Rectal smooth muscle tissue (tissue), 1 donor: ENCODE measurements around the gene GNG14.
A peak's percentile ranks its signal among the peaks of the same experiment; 100 is the strongest.
"Not testable (repeated sequence)": the region's sequence is repeated elsewhere in the genome, so short reads cannot be mapped to it uniquely, and the experiment has no call there.

Source experiments
- H3K27ac ChIP-seq: one replicate; pipeline ENCODE4 v1.7.0; 2013; ENCODE audit warnings: low read depth, low read length, inconsistent platforms
- H3K27me3 ChIP-seq: one replicate; pipeline ENCODE4 v1.7.0; 2013; ENCODE audit warnings: low read length; ENCODE audit not compliant: control insufficient read depth, insufficient read depth
- H3K36me3 ChIP-seq: one replicate; pipeline ENCODE4 v1.7.0; 2013; ENCODE audit warnings: low read length; ENCODE audit not compliant: control insufficient read depth, insufficient read depth
- H3K4me1 ChIP-seq: one replicate; pipeline ENCODE4 v1.7.0; 2013; ENCODE audit warnings: low read length; ENCODE audit not compliant: control insufficient read depth, insufficient read depth
- H3K4me3 ChIP-seq: one replicate; pipeline ENCODE4 v1.7.0; 2013; ENCODE audit warnings: low read length
- H3K9ac ChIP-seq: one replicate; pipeline ENCODE4 v1.7.0; 2013; ENCODE audit warnings: low read length

The GNG14 gene

DNA sequence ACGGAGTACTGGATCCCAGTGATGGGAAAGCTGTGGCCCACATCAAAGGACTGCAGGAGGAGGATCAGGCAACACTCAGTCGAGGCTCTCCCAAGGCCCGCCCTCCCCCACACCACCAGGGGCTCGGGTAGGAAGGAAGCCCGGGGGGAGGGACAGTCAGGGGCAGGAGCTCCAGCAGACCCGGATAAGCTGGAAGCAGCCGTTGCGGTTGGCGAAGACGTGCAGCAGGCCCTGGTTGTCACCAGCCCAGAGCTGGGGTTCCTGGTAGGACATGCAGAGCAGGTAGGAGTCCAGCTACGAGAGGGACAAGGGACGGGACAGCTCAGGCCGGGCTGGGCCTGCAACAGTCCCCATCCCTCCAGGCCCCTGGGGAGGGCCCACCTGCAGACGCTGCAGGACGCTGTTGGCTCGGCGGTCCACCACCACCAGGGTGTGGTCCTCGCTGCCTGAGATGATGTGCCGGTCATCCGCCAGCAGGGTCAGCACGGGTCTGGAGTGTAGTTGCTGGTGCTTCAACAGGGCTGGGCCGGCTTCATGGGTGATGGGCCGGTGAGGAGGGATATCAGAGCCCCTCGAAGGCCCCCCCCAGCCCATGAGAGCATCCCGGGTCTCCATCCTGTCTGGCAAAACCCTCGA, 1.9 kb downstream of the GNG14 start:
- Histone ChIP-seq H3K36me3 (no peaks in the 10 kb centered on the region), H3K4me1 (no peaks in the 10 kb centered on the region), H3K4me3 (no peak overlapping the region), H3K9ac (no peak overlapping the region), H3K27me3 (no peaks in the 10 kb centered on the region), H3K27ac (no peak overlapping the region)

DNA sequence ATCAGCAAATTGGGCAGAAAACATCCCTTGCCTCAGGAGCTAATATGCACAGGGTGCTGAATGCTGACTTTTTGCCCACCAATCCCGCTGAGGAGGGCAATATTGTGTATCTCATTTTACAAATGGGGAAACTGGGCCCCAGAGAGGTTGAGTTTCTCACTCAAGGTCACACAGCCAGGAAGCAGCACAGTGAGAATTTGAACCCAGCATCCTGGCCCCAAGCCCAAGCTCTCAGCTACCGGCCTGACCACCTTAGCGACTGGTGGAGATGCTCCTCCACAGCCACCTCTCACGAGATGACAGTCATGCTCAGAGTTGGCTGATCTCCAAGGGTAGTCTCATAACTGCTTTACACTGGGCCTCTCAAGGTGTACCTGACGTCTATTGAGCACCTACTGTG, 5.2 kb downstream of the GNG14 start:
- Histone ChIP-seq H3K36me3 (no peaks in the 10 kb centered on the region), H3K27ac (no peak overlapping the region), H3K9ac (no peak overlapping the region), H3K4me3 (no peak overlapping the region), H3K27me3 (no peaks in the 10 kb centered on the region), H3K4me1 (peaks cover 6% of the 10 kb centered on the region)

DNA sequence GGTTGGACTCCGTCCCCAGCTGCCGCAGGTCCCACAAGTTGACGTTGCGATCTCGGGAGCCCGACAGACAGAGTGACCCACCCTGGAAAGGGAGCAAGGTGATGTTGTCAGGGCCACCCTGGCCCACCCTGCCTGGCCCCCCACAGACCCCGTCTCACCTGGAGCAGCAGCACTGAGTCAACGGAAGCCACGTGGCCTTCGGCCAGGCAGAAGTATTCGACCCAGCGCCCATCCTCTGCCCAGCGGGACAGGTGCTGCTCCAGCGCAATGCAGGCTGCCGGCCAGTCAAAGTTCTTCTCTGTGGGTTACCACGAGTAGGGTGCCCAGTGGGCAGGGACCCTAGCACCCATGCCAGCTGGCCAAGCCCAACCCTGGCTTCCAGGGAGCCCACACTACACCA, 6.8 kb downstream of the GNG14 start:
- Histone ChIP-seq H3K9ac (no peak overlapping the region), H3K36me3 (peaks cover under 1% of the 10 kb centered on the region), H3K4me3 (no peak overlapping the region), H3K4me1 (peaks cover 6% of the 10 kb centered on the region), H3K27me3 (no peaks in the 10 kb centered on the region), H3K27ac (no peak overlapping the region)

DNA sequence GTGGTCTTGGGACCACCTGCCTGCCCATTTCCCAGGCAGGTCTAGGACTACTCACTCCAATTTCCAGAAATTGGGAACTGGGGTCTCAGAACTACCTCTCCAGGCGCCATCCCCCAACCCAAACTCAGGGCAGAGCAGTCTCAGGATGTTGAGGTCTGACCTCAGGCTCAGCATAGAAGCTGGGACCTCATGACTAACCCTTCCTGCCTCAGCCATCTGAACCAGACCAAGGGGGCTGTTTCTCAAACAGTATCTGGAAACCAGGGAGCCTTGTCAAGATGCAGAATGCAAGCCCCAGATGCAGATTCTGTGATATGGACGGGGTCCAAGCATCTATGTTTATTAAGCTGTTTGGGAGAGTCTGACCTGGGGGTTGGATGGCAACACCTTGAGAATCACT, 7.3 kb downstream of the GNG14 start:
- no peak overlapping the region for H3K4me3 ChIP-seq
- peaks cover 3% of the 10 kb centered on the region for H3K36me3 ChIP-seq
- no peak overlapping the region for H3K9ac ChIP-seq
- H3K27ac ChIP-seq = no peak overlapping the region
- peaks cover 6% of the 10 kb centered on the region for H3K4me1 ChIP-seq
- no peaks in the 10 kb centered on the region for H3K27me3 ChIP-seq

DNA sequence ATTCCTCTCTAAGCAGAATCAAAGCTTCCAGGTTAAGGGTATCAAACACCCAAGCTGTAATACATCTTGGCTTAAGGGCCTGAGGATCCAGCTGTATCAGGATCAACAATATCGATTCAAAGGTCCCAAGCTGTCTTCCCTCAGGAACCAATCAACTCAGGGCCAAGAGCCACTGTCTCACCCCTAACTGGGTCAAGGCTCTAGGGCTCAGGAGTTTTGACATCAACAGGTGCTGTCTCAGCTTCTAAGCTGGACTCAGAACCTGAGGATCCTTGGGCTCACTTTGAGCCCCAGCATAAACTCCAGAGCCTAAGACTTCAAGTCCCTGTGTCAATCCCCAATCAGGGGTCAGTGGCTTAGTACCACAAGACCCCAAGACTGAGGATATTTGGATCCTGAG, 7.7 kb downstream of the GNG14 start:
- H3K36me3 ChIP-seq = peaks cover 3% of the 10 kb centered on the region
- H3K27me3 ChIP-seq = no peaks in the 10 kb centered on the region
- no peak overlapping the region for H3K27ac ChIP-seq
- H3K4me3 ChIP-seq = peak overlapping the region; percentile 97
- no peak overlapping the region for H3K9ac ChIP-seq
- H3K4me1 ChIP-seq = peaks cover 6% of the 10 kb centered on the region

DNA sequence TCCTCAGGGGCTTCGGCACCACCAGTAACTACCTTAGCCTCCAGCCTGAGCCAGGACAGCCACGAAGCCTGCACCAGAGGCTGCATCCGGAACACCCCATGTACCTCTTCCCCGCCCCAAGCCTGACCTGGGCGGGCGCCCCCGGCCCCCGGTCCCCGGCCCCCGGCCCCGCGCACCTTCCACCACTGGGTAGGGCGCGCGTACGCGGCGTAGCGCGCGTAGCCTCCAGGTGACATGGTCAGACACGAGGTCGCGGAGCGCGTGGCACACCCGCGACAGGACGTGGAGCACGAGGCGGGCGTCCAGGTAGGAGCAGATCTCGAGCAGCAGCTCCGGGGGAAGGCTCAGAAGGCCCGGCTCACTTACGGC, 8.2 kb downstream of the GNG14 start:
- H3K4me1 ChIP-seq = peaks cover 6% of the 10 kb centered on the region
- H3K27me3 ChIP-seq = no peaks in the 10 kb centered on the region
- peaks cover 8% of the 10 kb centered on the region for H3K36me3 ChIP-seq
- H3K4me3 ChIP-seq = peak overlapping the region; percentile 97
- no peak overlapping the region for H3K9ac ChIP-seq
- H3K27ac ChIP-seq = no peak overlapping the region

DNA sequence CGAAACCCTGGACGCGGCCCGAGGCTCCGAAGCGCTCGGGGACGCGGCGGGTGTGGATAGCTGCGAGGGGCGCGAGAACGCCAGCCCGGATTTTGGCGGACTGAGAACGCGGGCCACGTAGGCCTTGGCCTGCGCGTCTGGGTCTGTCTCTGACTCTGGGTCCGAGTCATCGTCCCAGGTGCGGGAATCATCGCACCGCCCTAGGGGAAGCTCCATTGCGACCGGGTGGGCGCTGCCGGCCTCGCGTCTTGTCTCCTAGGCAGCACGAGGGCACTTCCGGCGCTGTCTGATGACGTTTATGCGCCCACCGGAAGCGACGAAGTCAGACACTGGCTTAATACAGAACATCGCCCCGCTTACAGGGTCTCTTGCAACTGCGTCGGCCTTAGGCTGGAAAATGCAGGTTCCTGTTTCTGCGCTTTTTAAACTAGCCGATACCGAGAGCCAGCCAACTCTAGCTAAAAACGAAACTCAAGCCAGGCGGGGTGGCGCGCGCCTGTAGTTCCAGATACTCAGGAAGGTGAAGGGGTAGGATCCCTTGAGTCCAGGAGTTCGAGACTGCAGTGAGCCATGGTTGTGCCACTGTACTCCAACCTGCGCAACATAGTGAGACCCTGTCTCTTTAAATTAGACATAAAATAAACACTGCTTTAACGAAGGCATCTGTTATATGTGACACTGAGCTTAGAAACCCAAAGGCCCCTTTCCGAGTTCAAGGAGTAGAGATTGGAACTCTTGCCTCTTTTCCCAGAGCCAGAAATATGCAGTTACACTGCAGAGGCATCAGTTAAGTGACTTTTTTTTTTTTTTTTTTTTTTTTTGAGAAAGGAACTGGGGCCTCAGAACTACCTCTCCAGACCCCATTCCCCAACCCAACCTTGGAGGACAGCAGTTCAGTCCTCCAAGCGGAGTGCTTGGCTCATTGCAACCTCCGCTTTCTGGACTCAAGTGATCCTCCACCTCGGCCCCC, 8.9 kb downstream of the GNG14 start, which contains the start of gene FBXW9:
Gene FBXW9, minus strand, starts transcription at position 266 of the 970 bp plus-strand sequence. Its CDS starts 50 bp downstream, at position 216.
- H3K4me1 ChIP-seq = peaks cover 6% of the 10 kb centered on the region
- H3K27me3 ChIP-seq = no peaks in the 10 kb centered on the region
- H3K9ac ChIP-seq = no peak within 1 kb of the TSS
- peaks cover 15% of the 10 kb centered on the region for H3K36me3 ChIP-seq
- peak within 1 kb of the TSS; percentile 90 for H3K27ac ChIP-seq
- peak within 1 kb of the TSS; percentile 97 for H3K4me3 ChIP-seq

DNA sequence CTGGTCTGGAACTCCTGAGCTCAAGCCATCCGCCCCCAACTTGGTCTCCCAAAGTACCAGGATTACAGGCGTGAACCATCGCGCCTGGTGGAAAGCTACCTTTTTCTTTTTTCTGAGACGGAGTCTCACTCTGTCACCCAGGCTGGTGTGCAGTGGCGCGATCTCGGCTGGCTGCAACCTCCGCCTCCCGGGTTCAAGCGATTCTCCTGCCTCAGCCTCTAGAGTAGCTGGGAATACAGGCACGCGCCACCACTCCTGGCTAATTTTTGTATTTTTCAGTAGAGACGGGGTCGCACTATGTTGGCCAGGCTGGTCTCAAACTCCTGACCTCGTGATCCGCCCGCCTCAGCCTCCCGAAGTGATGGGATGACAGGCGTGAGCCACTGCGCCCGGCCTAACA, 9.6 kb downstream of the GNG14 start:
- H3K27me3 ChIP-seq, H3K4me1 ChIP-seq, H3K27ac ChIP-seq, H3K9ac ChIP-seq, H3K4me3 ChIP-seq: not testable (repeated sequence)
- H3K36me3 ChIP-seq = peaks cover 21% of the 10 kb centered on the region

DNA sequence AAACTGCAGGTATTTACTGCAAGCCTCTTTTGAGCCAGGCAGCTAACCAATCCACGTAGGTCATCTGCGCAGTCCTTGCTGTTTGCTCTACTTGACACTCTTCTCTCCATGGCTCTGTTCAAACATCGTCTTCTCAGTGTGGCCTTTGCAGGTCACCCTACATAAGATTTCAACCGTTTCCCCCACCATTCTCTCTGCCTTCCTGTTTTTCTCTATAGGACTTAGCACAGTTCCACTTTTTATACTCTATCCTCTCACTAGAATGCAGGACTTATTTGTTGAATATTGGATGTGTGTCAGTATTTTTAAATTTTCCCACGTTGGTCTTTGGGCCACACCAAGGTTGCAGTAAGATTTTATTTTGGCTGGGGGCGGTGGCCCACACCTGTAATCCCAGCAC, 10.3 kb downstream of the GNG14 start:
- Histone ChIP-seq H3K27me3 (no peaks in the 10 kb centered on the region), H3K27ac (no peak overlapping the region)

DNA sequence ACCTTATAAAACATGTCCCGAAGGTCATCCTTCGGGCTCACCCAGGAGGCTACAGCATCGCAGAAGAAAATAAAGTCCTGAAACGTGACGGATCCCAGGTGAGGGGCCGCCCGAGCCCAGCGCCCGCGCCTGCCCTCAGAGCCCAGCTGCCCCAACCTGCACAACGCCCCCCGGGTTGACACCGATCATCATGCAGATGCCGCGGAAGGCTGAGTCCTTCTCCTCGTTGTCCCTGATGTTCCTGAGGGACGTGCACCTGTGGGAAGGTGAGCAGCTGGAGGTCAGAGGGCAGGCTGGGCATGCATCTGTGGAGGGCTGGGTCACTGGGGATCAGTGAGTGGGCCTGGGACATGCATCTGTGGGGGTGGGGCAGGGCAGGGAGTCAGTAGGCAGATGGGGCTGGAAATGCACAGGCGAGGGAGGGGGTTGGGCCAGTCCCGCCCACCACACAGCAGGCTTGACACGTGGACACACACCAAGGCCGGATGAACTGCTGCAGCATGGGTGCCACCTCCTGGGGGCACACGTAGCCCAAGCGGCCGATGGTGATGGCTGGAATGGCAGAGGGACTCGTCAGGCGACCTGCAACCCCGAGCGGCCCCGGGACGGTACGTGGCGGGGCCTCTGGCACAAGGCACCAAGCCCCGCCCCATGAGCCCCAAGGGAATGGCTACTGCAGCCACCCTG, 13.9 kb downstream of the GNG14 start:
- H3K4me1 ChIP-seq = no peaks in the 10 kb centered on the region
- no peaks in the 10 kb centered on the region for H3K27me3 ChIP-seq
- H3K27ac ChIP-seq = no peak overlapping the region
- no peak overlapping the region for H3K4me3 ChIP-seq
- peaks cover 51% of the 10 kb centered on the region for H3K36me3 ChIP-seq
- no peak overlapping the region for H3K9ac ChIP-seq

More for the DNA sequence above, 10.3 kb downstream of the GNG14 start:
- Histone ChIP-seq H3K4me3 (no peak overlapping the region), H3K9ac (no peak overlapping the region), H3K36me3 (peaks cover 28% of the 10 kb centered on the region), H3K4me1 (peaks cover 6% of the 10 kb centered on the region)

DNA sequence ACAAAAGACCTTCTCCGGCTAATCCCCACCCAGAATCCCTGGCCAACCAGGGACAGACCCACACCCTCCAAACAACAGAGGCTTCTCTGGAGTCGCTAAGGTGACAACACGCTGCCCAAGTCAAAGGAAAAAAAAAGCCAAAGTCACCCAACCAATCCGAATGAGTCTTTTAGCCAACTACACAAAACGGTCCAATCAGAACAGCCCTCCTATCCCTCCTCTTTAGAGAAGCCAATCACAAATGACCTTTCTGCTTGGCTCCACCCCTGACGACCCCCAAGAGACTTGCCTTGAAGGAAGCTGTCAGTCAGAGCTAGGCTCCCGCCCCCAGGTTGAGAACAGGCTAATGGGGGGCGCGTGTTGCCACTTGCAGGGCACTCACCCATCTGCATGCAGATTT, 15.2 kb downstream of the GNG14 start:
- Histone ChIP-seq H3K4me1 (no peaks in the 10 kb centered on the region), H3K4me3 (no peak overlapping the region), H3K36me3 (peaks cover 52% of the 10 kb centered on the region), H3K27me3 (no peaks in the 10 kb centered on the region), H3K27ac (no peak overlapping the region), H3K9ac (no peak overlapping the region)

DNA sequence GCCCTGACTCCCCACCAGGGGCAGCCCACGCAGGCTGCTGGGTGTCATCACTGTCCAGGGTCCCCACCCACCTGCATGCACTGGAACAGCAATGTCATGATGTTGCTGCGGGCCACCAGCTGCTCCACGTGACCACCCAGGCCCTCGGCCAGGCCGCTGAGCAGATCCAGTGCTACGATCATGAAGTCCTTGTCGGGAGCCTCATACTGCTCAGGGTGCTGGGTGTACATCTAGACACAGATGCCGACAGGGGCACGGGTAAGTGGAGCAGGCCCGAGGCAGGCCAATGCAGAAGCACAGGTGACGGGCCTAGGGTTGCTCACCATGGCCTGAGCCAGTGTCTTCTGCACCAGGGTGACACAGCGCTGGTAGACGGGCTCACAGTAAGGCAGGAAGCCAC, 17.4 kb downstream of the GNG14 start:
- H3K4me3 ChIP-seq = no peak overlapping the region
- no peaks in the 10 kb centered on the region for H3K27me3 ChIP-seq
- no peak overlapping the region for H3K9ac ChIP-seq
- no peak overlapping the region for H3K27ac ChIP-seq
- H3K36me3 ChIP-seq = peaks cover 58% of the 10 kb centered on the region
- H3K4me1 ChIP-seq = no peaks in the 10 kb centered on the region
